AG04449 (cell line): Measurements from ENCODE around the gene KLF7.
"Not testable (repeated sequence)": the region's sequence is repeated elsewhere in the genome, so short reads cannot be mapped to it uniquely, and the experiment has no call there.

Source experiments
- CTCF ChIA-PET: fragments of 350-600 bp; formaldehyde crosslinking; extraction: SDS; loops from one replicate; lab custom pipeline; 2021; ENCODE audit warnings: antibody characterized with exemption; lab: Yijun Ruan, JAX
- POLR2A ChIA-PET: fragments of 400-600, 350-600 bp; formaldehyde crosslinking; extraction: SDS; loops from one replicate; lab custom pipeline; 2020; ENCODE audit warnings: antibody characterized with exemption, inconsistent platforms; lab: Yijun Ruan, JAX
- DNase-seq: peaks from one replicate; pipeline ENCODE4 v3.0.0-alpha.2; 2010; ENCODE audit warnings: low read depth, low spot score
- H3K4me3 ChIP-seq: 2 replicates; pipeline ENCODE4 v1.5.1; 2011; ENCODE audit warnings: low read depth, mild to moderate bottlenecking, control low read depth, low read length
- CTCF ChIP-seq: IDR thresholded peaks from one replicate; pipeline ENCODE4 v1.5.1; 2011; ENCODE audit warnings: mild to moderate bottlenecking, moderate library complexity, low read length, control low read depth, inconsistent platforms; ENCODE audit not compliant: insufficient read depth; ENCODE audit errors: missing control alignments

KLF7 gene

GRCh38 chr2:207039225-207039624 lies 126.5 kb downstream of the KLF7 start:
- no peak for TF ChIP-seq CTCF
- ChIA-PET CTCF (interaction anchor here (1.2 kb wide), 1 partner anchor 57 kb away, joined by 3 read pairs; no protein-coding TSS in a partner anchor), POLR2A (no interaction called here)
- no peak overlapping the region for H3K4me3 ChIP-seq
- no peak for DNase-seq

- ChIA-PET CTCF (interaction anchor here (1.2 kb wide), 1 partner anchor 57 kb away, joined by 3 read pairs; no protein-coding TSS in a partner anchor), POLR2A (no interaction called here)
- H3K4me3 ChIP-seq = no peak overlapping the region
- TF ChIP-seq CTCF = no peak
- DNase-seq = no peak
Measured at GRCh38 chr2:207038299-207038698, 127.4 kb downstream of the KLF7 start.

- POLR2A ChIA-PET = no interaction called here
- no peak for DNase-seq
- H3K4me3 ChIP-seq = no peak overlapping the region
- CTCF ChIA-PET = no interaction called here
- no peak for TF ChIP-seq CTCF
Measured at GRCh38 chr2:207037896-207038295, 127.9 kb downstream of the KLF7 start.

- CTCF ChIA-PET, DNase-seq, POLR2A ChIA-PET: not testable (repeated sequence)
Measured at GRCh38 chr2:207037023-207037422, 128.7 kb downstream of the KLF7 start.

GRCh38 chr2:207035875-207036274 lies 129.9 kb downstream of the KLF7 start:
- CTCF ChIA-PET = no interaction called here
- TF ChIP-seq CTCF = no peak
- POLR2A ChIA-PET = interaction anchor here (0.6 kb wide), 1 partner anchor 223 kb away, joined by 3 read pairs; no protein-coding TSS in a partner anchor
- no peak for DNase-seq
- no peak overlapping the region for H3K4me3 ChIP-seq

More at GRCh38 chr2:207037023-207037422, 128.7 kb downstream of the KLF7 start:
- H3K4me3 ChIP-seq = not testable (repeated sequence)

GRCh38 chr2:207032490-207032889 lies 133.3 kb downstream of the KLF7 start:
- ChIA-PET POLR2A (no interaction called here), CTCF (no interaction called here)
- H3K4me3 ChIP-seq = no peak overlapping the region
- TF ChIP-seq CTCF = no peak
- no peak for DNase-seq
